AML-193 (cell line): Measurements from ENCODE around the gene TSPY1.
"Not testable (repeated sequence)": the region's sequence is repeated elsewhere in the genome, so short reads cannot be mapped to it uniquely, and the experiment has no call there.

Experiments used
- DNase-seq, 2 experiments: peaks; one replicate each; lab custom pipeline; 2025; lab: John Stamatoyannopoulos, UW

Gene TSPY1, protein sequence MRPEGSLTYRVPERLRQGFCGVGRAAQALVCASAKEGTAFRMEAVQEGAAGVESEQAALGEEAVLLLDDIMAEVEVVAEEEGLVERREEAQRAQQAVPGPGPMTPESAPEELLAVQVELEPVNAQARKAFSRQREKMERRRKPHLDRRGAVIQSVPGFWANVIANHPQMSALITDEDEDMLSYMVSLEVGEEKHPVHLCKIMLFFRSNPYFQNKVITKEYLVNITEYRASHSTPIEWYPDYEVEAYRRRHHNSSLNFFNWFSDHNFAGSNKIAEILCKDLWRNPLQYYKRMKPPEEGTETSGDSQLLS

DNA sequence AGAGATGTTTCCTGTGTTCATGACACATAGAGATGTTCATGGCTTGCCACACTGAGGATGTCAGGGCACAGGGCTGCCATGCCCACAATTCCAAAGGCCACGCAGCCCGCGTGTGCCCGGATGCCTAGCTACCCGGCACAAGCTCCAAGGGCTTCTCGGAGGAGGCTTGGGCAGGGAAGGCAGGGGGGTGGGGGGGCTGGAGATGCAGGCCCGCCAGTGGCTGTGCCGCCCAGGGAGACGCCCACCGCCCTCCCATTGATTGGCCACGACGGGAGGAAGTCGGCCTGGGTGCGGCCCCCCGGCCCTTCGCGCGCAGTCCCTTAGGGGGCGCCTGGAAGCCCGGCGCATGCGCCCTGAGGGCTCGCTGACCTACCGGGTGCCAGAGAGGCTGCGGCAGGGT is at the start of gene TSPY1:
Gene TSPY1 (plus strand): TSS at position 301 of the 400 bp plus-strand sequence. CDS start 46 bp downstream, at position 347.
- DNase-seq, result not testable (repeated sequence)

GRCh38 chrY:9486967-9487366 is 20.2 kb downstream of the TSPY1 start, which contains the start of gene TSPY9:
Gene TSPY9, plus strand, starts transcription at chrY:9487267. Its CDS starts 46 bp downstream, at chrY:9487313.
- DNase-seq, result not testable (repeated sequence)

DNA sequence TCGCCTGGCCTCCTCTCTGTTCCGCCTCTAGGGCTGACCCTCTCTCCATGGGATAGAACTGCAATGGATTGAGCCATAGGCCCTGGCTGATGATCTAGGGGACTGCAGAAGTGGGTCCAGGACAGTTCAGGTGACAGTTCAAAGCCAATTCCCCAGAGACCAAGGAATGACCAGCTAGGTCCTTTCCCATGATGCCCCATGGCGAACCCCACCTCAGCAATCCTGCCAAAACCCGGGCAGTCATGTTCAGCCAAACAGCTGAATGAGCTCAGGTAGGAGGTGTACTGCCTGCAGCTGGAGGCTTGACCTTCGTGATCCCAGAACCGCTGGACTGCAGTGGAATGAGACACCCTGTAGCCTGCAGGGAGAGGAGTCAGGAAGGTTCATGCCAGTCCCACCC is 37.6 kb downstream of the TSPY1 start:
- not testable (repeated sequence) for DNase-seq

GRCh38 chrY:9516287-9516686 is 49.5 kb downstream of the TSPY1 start:
- DNase-seq, result not testable (repeated sequence)
